Activated naive CD4-positive, alpha-beta T cell treated with anti-CD3 and anti-CD28 coated beads, Interleukin-2, amount 50 U/mL, for 16 hours (primary cell): ENCODE data around the gene WNT7B.

Source experiments
- DNase-seq: peaks from one replicate; pipeline ENCODE4 v3.0.0-alpha.2; 2020

WNT7B gene

DNA sequence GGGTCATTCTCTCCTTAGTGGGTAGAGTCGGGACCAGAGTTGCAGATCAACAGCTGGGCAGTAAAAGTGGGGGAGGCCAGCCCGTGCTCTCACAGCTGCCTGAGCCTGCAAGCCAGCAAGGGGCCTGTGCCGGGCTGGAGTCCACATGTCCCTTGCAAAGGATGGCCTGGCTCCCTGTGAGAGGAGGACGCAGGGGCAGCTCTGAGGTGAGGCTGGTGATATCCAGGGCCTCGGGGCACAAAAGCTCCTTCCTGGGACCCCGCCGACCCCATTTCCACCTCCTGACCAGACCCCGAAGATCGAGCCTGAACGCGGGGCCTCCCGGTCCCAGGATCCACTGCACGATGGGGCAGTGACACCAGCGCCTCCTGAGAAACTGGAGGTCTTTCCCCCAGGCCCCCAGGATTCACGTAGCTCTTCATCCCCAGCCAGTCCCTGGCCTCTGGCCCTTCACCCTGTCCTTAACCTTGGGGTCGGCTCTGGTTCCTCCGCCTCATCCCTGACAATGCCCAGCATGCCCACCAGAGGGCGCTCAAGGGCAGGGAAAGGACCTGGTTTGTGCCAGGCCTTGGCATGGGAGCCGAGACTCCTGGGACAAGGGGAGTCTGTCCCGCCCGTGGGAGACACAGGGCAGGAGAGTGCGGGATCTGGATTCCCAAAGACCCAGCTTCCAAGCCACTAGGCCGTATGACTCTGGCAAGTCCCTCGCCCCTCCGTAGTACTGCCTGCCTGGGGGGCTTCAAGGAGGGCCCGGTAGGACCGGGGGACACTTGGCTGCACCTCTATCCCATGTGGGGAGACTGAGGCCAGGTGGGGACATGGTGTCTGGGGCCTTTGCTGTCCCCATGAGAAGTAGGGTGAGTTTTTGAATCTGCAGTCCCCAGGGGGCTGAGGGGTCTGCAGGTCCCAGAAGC lies 17.8 kb upstream of the WNT7B start:
- DNase-seq = peak; percentile 74

DNA sequence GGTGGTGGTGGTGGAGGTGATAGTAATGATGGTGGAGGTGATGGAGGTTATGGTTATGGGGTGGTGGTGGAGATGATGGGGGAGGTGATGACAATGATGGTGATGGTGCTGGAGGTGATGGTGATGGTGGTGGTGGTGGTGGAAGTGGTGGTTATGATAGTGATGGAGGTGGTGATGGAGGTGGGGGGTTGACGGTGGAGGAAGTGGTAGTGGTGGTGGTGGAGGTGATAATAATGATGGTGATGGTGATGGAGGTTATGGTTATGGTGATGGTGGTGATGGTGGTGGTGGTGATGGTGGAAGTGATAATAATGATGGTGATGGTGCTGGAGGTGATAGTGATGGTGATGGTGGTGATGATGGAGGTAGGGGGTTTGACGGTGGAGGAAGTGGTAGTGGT lies 16.9 kb upstream of the WNT7B start:
- DNase-seq = no peak

GRCh38 chr22:45993143-45993692 lies 16.3 kb upstream of the WNT7B start:
- DNase-seq = no peak

DNA sequence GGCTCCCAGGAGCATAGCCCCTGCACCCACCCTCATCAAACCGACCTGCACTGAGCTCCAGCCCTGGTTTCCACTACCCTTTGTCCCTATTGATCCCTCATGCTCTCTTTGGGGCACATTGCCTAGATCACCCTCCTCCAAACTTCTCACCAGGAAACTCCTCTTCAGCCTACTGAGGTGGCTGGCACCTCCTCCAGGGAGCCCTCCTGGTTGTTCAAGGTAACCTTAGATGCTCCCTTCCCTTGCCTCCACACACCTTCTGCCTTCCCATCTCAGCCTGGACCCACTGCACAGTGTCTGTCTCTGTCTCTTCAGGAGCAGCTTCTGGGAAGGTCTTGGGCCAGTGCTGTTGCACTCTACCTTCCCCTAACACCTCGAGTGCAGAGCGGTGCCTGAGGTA lies 15.8 kb upstream of the WNT7B start:
- DNase-seq = no peak

DNA sequence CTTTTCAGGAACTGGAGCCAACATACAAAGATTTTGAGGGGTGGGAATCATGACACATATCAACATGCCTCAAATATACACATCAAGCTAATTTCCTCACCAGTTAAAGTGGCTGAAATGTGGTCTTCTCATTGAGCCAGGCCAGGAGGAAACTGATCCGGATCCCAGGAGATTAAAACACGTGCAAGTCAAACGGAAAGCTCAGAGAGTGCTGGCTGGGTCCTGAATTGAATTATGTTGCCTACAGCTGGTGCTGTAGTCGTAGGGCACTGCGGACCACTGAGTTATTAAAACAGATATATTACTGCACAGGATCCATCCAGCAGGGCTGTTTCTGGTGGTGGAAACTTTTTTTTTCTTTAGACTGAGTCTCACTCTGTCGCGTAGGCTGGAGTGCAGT lies 14.1 kb upstream of the WNT7B start:
- no peak for DNase-seq

- DNase-seq = no peak
Observed at GRCh38 chr22:45987136-45987861, 10.3 kb upstream of the WNT7B start.

DNA sequence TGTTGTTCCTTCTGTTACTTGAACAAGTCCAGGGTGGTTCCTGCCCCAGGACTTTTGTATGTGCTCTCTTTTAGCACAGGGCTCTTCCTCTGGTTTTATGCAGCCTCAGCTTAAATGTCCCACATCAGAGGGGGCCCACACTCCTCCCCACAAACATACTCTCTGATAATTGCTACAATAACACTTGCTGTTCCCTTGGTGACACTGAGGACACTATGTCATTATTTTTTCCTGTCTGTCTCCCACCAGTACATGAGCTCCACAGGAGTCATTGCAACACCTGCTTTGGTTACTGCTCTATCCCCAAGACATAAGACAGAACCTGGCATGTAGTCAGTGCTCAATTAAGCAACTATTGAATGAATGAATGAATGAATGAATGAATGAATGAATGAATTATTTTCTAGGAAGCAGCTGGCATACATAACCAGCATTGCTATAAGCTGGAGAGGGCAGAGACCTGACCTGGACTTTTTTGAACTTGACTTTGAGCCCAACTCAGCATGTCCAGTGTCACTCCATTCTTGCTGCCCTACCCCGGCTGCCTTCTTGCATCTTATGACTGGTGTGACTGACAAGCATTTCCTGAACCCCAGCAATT lies 7.5 kb upstream of the WNT7B start:
- DNase-seq = no peak

GRCh38 chr22:45983797-45984196 lies 6.8 kb upstream of the WNT7B start:
- DNase-seq = no peak

DNA sequence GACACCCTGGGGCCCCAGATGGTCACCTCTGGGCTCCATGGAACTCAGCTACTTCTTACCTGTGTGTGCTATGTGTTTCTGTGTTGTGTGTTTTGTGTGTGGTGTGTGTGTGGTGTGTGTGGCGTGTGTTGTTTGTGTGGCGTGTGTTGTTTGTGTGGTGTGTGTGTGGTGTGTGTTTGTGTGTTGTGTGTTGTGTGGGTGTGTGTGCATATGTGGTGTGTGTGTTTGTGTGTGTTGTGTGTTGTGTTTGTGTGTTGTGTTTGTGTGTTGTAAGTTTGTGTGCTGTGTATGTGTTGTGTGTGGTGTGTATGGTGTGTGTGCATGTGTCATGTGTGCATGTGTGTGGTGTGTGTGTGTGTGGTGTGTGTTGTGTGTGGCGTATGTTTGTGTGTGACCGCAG lies 3.8 kb upstream of the WNT7B start:
- DNase-seq = no peak

- DNase-seq = no peak
Observed at GRCh38 chr22:45980268-45980570, 3.3 kb upstream of the WNT7B start.

DNA sequence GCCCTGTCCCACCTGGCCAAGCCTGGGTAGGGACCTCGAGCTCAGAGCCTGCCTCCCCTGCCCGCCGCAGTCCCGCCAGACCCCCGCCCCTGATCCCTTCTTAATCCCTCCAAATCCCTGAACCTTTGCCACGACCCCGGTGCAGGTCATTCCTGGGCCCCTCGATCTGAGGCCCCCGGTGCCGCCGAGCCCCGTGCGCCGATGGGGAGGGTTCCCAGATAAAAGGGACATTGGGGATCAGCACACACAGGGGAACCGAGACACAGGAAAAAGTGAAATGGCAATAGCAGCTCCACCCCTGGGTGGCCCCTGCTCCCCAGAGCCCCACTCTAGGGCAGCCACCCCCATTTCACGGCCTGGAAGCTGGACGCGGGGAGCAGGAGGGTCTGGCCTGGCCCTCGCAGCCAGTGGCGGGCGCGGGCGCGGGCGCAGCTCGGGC lies 1.3 kb upstream of the WNT7B start:
- DNase-seq = no peak

- no peak for DNase-seq
Observed at GRCh38 chr22:45977551-45978274, 751 bp upstream of the WNT7B start.

GRCh38 chr22:45976254-45977002 lies 534 bp downstream of the WNT7B start:
- DNase-seq = no peak

GRCh38 chr22:45975164-45976161 lies 1.5 kb downstream of the WNT7B start:
- DNase-seq = no peak

DNA sequence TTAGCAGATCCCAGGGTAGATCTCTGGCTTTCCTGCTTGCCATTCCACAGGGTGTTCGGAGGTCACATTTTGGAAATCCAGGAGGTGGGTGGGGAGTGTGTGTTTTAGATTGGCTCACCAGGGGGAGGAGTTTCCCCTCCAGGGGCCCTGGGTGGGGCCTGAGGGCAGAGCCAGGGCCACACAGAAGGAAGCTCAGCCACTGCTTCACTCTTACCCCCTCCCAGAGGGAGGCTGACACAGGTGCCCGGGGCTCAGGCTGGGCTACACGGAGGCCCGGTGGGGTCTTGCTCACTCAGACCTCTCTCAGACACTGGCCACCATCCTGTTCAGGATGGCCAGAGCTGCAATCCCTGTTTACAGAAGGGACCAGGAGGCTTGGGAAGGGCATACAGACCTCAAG lies 2.5 kb downstream of the WNT7B start:
- no peak for DNase-seq

GRCh38 chr22:45972889-45973253 lies 4.1 kb downstream of the WNT7B start:
- DNase-seq = no peak

- no peak for DNase-seq
Observed at GRCh38 chr22:45972091-45972888, 4.7 kb downstream of the WNT7B start.

GRCh38 chr22:45971408-45972028 lies 5.4 kb downstream of the WNT7B start:
- no peak for DNase-seq

DNA sequence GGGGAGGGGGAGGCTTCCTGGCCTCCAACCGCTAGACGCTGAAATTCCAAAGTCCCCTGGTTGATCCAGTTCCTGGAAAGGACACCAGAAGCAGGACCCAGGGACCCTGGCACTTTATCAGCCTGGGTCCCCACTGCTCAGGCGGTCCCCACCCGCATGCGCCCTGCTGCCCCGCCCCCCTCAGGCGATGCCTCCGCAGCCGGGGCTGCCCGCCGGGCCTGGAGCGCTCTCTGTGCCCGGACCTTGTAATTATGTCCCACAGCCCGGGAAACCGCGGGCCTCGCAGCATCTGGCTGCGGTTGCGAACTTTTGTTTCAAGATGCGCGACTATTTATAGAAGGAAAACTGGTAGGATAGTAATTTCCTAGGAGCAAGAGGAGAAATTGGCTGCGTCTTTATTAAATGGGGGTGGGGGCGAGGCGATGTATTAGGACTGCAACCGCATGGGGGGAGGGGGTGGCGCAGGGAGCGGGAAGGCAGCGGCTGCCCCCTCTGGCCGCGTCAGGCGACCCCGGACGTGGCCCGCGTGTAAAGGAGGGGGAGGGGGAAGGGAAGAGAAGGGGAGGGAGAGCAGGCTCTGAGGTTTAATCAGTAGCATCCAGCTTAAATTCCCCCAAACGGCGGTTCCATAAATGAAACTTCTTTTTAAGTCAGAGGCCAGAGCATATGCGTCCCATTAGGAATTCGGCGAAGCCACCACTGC lies 6.1 kb downstream of the WNT7B start:
- DNase-seq = no peak
